ENCODE results near the gene CCDC47. TPM values are rescaled to one million over a fixed set of nuclear protein-coding genes. Genes with fewer than 3 reads are reported as not detected.
A peak's percentile ranks its signal among the peaks of the same experiment; 100 is the strongest.

Gene CCDC47
- total and polyA plus RNA-seq, 2 of the 13 experiments (the other 11 are each of a cell fraction or from before 2014, with no cell fraction given), result 59.3 to 99.5 TPM

GRCh38 chr17:63821804-63822203, 48.4 kb upstream of the CCDC47 start (continued):
- TF ChIP-seq ARID2 (CRISPR knock-in tag; IDR thresholded peaks at IDR 0.05; ENCODE audit: borderline replicate concordance) (no peak), ZNF138 (CRISPR knock-in tag; IDR thresholded peaks at IDR 0.05; ENCODE audit: low read depth) (no peak), ZFY (CRISPR knock-in tag; IDR thresholded peaks at IDR 0.05) (no peak), ZNF552 (CRISPR knock-in tag; IDR thresholded peaks at IDR 0.05; ENCODE audit: borderline replicate concordance) (no peak), NR2F1 (CRISPR knock-in tag; IDR thresholded peaks at IDR 0.05) (no peak), RBM22 (optimal IDR thresholded peaks at IDR 0.05; ENCODE audit: low read length) (peak; percentile 13), POLR2AphosphoS2 (IDR thresholded peaks at IDR 0.05; ENCODE audit: low read depth, low read length) (0 out of 2 replicates have a peak, but pooled peaks have one; percentile 19), ZNF816 (CRISPR knock-in tag; IDR thresholded peaks at IDR 0.05; ENCODE audit: borderline replicate concordance) (no peak), POLR2A (IDR thresholded peaks at IDR 0.05; ENCODE audit: insufficient read depth in 1 of 2, low read depth in 2 of 2, low read length in 2 of 2) (0 out of 4 replicates have a peak, but pooled peaks of 1 of the 2 experiments have one; percentile 7), SALL2 (CRISPR knock-in tag; IDR thresholded peaks at IDR 0.05) (no peak), ATRX (CRISPR knock-in tag; IDR thresholded peaks at IDR 0.05; ENCODE audit: borderline replicate concordance) (no peak)

- peak; percentile 19 for TF ChIP-seq RBM22 (optimal IDR thresholded peaks at IDR 0.05; ENCODE audit: low read length)
- no peak for TF ChIP-seq HOXA3 (CRISPR knock-in tag; IDR thresholded peaks at IDR 0.05)
- H3K27me3 ChIP-seq (ENCODE audit: control insufficient read depth in 1 of 2, insufficient read depth in 2 of 2, low read length in 2 of 2), result no peaks in the 10 kb centered on the region
- H3K27ac ChIP-seq (ENCODE audit: extremely low read length, insufficient read depth, low read length), result no peak overlapping the region
- in situ Hi-C loops (cut with HindIII; ENCODE audit: extremely low pct_ligation_motif_present, low pct_unique_long_range_greater_than_20kb) (no loop called here), intact Hi-C loops (cut with micrococcal nuclease; ENCODE audit: unreplicated experiment) (no loop called here)
- H3K79me2 ChIP-seq (ENCODE audit: insufficient read depth, low read length), result peaks cover 12% of the 10 kb centered on the region
- H3K4me2 ChIP-seq (ENCODE audit: low read depth, low read length), result no peak overlapping the region
- peaks cover 23% of the 10 kb centered on the region for H3K4me1 ChIP-seq (ENCODE audit: insufficient read depth, low read length)
- ChIA-PET CTCF (ENCODE audit: low intra/inter-chr PET ratio, low total read pairs) (no interaction called here), POLR2A (interaction anchor here (0.9 to 1.6 kb wide), 3 partner anchors 9 to 48 kb away, joined by 3 to 4 read pairs (median 4); partner anchors contain the start of genes CCDC47 and SMARCD2)
- no peak overlapping the region for H2AFZ ChIP-seq (ENCODE audit: low read length)
- H3K4me3 ChIP-seq (replicated peaks in 1 of 3; ENCODE audit: insufficient read depth in 1 of 3, low read depth in 2 of 3, low read length in 3 of 3), result no peak overlapping the region
- DNase-seq (ENCODE audit: low spot score), result no peak
- peaks cover 3% of the 10 kb centered on the region; the same call in 1 of the 2 replicates for H4K20me1 ChIP-seq (ENCODE audit: insufficient read depth, low read length)
- WGBS (ENCODE audit: low lambda C conversion rate), result 94% methylated on average over 10 of the region's 10 CpGs
- H3K36me3 ChIP-seq (replicated peaks in 1 of 2; ENCODE audit: control insufficient read depth in 1 of 2, insufficient read depth in 2 of 2, low read length in 2 of 2), result peaks cover 47 to 94% of the 10 kb centered on the region in 2 experiments
- H3K9ac ChIP-seq (ENCODE audit: insufficient read depth, low read depth, low read length), result no peak overlapping the region
- FAIRE-seq, result no peak
- no peaks in the 10 kb centered on the region for H3K9me3 ChIP-seq (ENCODE audit: low read length)
- BruUV-seq (replicated peaks), result no TSS peak
- ATAC-seq, result no peak; the same call in 2 of the 3 replicates
Measured at GRCh38 chr17:63820963-63821561, 47.7 kb upstream of the CCDC47 start.
